Hepatocyte (in vitro differentiated cells): ENCODE measurements around the gene AHNAK. TPM values are rescaled to one million over a fixed set of nuclear protein-coding genes. Genes with fewer than 3 reads are reported as not detected.
A peak's percentile ranks its signal among the peaks of the same experiment; 100 is the strongest.

Source experiments
- DNase-seq: peaks from one replicate; pipeline ENCODE4 v3.0.0-alpha.2; 2016; ENCODE audit warnings: low spot score
- H2AFZ ChIP-seq: fragments of 200-600 bp; sonication (generic); 2 replicates; pipeline ENCODE4 v1.6.0; 2016; ENCODE audit warnings: antibody characterized with exemption, mild to moderate bottlenecking
- H3K27ac ChIP-seq: fragments of 200-600 bp; sonication (generic); 2 replicates; pipeline ENCODE4 v1.5.1; 2016; ENCODE audit warnings: mild to moderate bottlenecking
- H3K27me3 ChIP-seq: fragments of 200-600 bp; sonication (generic); 2 replicates; pipeline ENCODE4 v1.6.1; 2016
- H3K36me3 ChIP-seq: fragments of 200-600 bp; sonication (generic); replicated peaks from 2 replicates; pipeline ENCODE4 v1.5.1; 2016; ENCODE audit warnings: low read depth; ENCODE audit not compliant: insufficient read depth
- H3K4me1 ChIP-seq: fragments of 200-600 bp; sonication (generic); 2 replicates; pipeline ENCODE4 v1.5.1; 2016; ENCODE audit warnings: mild to moderate bottlenecking, moderate library complexity; ENCODE audit not compliant: insufficient read depth
- H3K4me2 ChIP-seq: fragments of 200-600 bp; sonication (generic); 2 replicates; pipeline ENCODE4 v1.6.0; 2016
- H3K4me3 ChIP-seq: fragments of 200-600 bp; sonication (generic); 2 replicates; pipeline ENCODE4 v1.5.1; 2016; ENCODE audit warnings: mild to moderate bottlenecking
- H3K79me2 ChIP-seq: fragments of 200-600 bp; sonication (generic); 2 replicates; pipeline ENCODE4 v1.6.0; 2017; ENCODE audit warnings: mild to moderate bottlenecking
- H3K9me2 ChIP-seq: fragments of 200-600 bp; sonication (generic); replicated peaks from 2 replicates; pipeline ENCODE4 v1.6.0; 2017; ENCODE audit warnings: mild to moderate bottlenecking; ENCODE audit not compliant: insufficient read depth
- H3K9me3 ChIP-seq: fragments of 200-600 bp; sonication (generic); 2 replicates; pipeline ENCODE4 v1.5.1; 2016; ENCODE audit warnings: low read depth, mild to moderate bottlenecking
- H4K20me1 ChIP-seq: fragments of 200-600 bp; sonication (generic); 2 replicates; pipeline ENCODE4 v1.6.0; 2016; ENCODE audit warnings: mild to moderate bottlenecking; ENCODE audit not compliant: insufficient read depth, poor library complexity, severe bottlenecking
- EZH2 ChIP-seq: fragments of 200-600 bp; sonication (generic); IDR thresholded peaks from 2 replicates; pipeline ENCODE4 v1.6.1; 2016; ENCODE audit warnings: antibody characterized with exemption, mild to moderate bottlenecking, borderline replicate concordance
- EZH2phosphoT487 ChIP-seq: fragments of 200-600 bp; sonication (generic); IDR thresholded peaks from one replicate; pipeline ENCODE4 v1.6.1; 2018; ENCODE audit warnings: antibody characterized with exemption, mild to moderate bottlenecking, low read depth, moderate library complexity; ENCODE audit not compliant: unreplicated experiment, severe bottlenecking
- WGBS: methylation state at CpG from one replicate; pipeline ENCODE4 v1.1.6; 2016; ENCODE audit warnings: low lambda C conversion rate; ENCODE audit errors: missing lambda C conversion rate; 5-methylcytosine and 5-hydroxymethylcytosine counted together
- polyA plus RNA-seq: library from polyadenylated mRNA; unstranded; fragments of >200 nt; fragmentation: Nextera tagmentation; extraction: Ambion mirVana; gene quantifications from 2 replicates; pipeline ENCODE4 v1.2.1, GENCODE V29; 2016
- total RNA-seq: library from RNA; depleted of rRNA; stranded (reverse); fragments of >200 nt; gene quantifications from 2 replicates; pipeline ENCODE4 v1.2.3, GENCODE V29; 2014
- TF ChIP-seq, protein P1 (sequence below): fragments of 200-600 bp; sonication (generic); IDR thresholded peaks from 2 replicates; pipeline ENCODE4 v1.5.1; 2016; ENCODE audit warnings: antibody characterized with exemption, mild to moderate bottlenecking; ENCODE audit not compliant: poor library complexity

AHNAK gene
- total and polyA plus RNA-seq, 2 experiments from 2014 or later = 47.6 to 237 TPM

DNA sequence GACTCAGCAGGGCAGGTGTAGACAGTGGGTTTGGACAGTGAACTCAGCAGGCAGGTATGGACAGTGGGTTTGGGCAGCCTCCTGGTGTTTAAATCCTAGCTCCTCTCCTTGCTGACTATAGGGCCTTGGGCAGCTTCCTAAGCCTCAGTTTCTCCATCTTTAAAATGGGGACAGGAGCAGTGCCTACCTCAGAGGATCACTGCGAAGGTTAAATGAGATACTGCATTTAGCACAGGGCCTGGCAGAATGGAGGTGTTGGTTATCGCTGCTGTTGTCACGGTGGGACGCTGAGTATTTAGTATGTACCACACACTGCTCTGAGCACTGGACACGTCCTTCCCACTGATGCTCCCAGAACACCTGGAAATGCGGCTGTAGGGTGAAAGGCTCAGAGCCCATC, 142.2 kb downstream of the AHNAK start:
- TF ChIP-seq EZH2phosphoT487 = no peak
- TF ChIP-seq EZH2 = no peak
- TF ChIP-seq, protein P1, sequence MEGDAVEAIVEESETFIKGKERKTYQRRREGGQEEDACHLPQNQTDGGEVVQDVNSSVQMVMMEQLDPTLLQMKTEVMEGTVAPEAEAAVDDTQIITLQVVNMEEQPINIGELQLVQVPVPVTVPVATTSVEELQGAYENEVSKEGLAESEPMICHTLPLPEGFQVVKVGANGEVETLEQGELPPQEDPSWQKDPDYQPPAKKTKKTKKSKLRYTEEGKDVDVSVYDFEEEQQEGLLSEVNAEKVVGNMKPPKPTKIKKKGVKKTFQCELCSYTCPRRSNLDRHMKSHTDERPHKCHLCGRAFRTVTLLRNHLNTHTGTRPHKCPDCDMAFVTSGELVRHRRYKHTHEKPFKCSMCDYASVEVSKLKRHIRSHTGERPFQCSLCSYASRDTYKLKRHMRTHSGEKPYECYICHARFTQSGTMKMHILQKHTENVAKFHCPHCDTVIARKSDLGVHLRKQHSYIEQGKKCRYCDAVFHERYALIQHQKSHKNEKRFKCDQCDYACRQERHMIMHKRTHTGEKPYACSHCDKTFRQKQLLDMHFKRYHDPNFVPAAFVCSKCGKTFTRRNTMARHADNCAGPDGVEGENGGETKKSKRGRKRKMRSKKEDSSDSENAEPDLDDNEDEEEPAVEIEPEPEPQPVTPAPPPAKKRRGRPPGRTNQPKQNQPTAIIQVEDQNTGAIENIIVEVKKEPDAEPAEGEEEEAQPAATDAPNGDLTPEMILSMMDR = no peak
- Histone ChIP-seq H3K4me1 (peaks cover 27% of the 10 kb centered on the region), H3K36me3 (no peaks in the 10 kb centered on the region), H3K27ac (no peak overlapping the region), H3K4me2 (no peak overlapping the region), H3K4me3 (no peak overlapping the region), H3K27me3 (no peaks in the 10 kb centered on the region), H4K20me1 (no peaks in the 10 kb centered on the region), H3K9me3 (no peaks in the 10 kb centered on the region), H3K79me2 (no peaks in the 10 kb centered on the region), H3K9me2 (no peaks in the 10 kb centered on the region), H2AFZ (no peak overlapping the region)
- WGBS = 98% methylated on average over 6 of the region's 6 CpGs
- DNase-seq = no peak

DNA sequence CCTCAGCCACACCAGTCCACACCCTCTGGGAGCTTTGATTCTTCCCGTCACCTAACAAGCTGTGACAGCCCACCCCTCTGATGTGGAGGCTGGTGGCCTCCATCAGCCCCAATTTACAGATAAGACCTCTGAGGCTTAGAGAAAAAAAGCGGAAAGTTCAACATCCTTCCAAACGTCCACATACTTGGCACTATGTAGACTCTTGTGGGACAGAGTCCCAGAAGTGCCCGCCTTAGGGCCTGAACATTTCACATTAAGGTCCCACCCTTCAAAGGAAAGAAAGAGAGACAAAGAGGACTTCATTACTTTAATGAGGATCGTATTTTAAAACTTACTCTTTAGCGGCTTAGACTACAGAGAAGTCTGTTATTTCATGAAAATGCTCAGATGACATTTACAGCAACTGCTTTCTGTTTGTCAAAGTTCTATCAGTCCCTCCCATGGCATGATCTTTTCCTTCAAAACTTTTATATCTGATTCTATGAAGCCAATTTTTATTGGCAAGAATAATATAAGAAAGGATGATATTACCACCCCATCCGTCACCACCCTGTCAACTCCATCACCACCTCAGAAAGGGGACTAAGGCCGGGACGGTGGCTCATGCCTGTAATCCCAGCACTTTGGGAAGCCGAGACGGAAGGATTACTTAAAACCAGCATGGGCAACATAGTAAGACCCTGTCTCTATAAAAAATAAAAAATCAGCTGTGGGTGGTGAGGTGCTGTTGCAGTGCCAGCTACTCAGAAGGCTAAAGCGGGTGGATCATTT, 143.5 kb downstream of the AHNAK start:
- peak overlapping the region; percentile 51 for H3K27ac ChIP-seq
- H2AFZ ChIP-seq = no peak overlapping the region
- no peaks in the 10 kb centered on the region for H4K20me1 ChIP-seq
- H3K36me3 ChIP-seq = no peaks in the 10 kb centered on the region
- H3K9me2 ChIP-seq = no peaks in the 10 kb centered on the region
- peaks cover 39% of the 10 kb centered on the region for H3K4me1 ChIP-seq
- DNase-seq = no peak
- no peaks in the 10 kb centered on the region for H3K27me3 ChIP-seq
- WGBS = 59% methylated on average over 12 of the region's 12 CpGs
- no peaks in the 10 kb centered on the region for H3K9me3 ChIP-seq
- no peak overlapping the region for H3K4me2 ChIP-seq
- no peaks in the 10 kb centered on the region for H3K79me2 ChIP-seq
- TF ChIP-seq EZH2phosphoT487 = no peak
- TF ChIP-seq, protein P1 = no peak
- no peak for TF ChIP-seq EZH2
- no peak overlapping the region for H3K4me3 ChIP-seq

DNA sequence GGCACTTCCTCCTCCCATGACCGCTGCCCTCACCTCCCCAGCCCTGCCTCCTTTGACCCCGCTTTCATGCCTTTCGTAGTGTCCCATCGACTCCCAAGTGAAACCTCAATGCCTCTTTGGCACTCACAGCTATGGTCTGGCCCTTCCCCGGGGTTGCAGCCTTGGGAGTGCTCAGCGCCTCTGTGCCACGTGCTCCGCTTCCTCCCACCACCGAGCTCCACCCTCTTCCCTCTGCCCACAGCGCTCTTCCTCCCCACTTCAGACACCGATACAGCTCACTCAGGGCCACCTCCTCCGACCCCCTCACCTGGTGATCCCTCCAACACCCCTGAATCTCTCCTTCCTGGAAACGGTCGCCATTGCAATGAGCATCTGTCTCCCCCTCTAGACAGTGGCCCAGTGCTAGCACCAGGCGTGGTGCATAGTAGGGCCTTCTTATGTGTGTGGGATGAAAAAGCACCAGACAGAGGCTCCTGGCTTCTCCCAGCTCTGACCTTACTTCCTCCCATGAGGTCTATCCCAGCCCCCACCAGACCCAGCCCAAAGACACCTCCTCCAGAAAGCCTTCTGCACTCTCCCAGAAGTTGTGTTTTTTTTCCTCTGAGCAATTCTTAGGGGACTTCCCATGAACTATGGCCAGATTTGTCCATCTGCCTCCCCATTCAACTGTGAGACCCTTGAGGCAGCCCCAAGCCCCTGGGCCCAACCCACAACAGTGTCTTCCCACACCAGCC, 144.2 kb downstream of the AHNAK start:
- DNase-seq = no peak
- no peak overlapping the region for H3K4me2 ChIP-seq
- H3K27ac ChIP-seq = no peak overlapping the region
- no peak overlapping the region for H2AFZ ChIP-seq
- H3K9me2 ChIP-seq = no peaks in the 10 kb centered on the region
- H3K79me2 ChIP-seq = no peaks in the 10 kb centered on the region
- WGBS = 88% methylated on average over 15 of the region's 15 CpGs
- H3K36me3 ChIP-seq = no peaks in the 10 kb centered on the region
- no peaks in the 10 kb centered on the region for H4K20me1 ChIP-seq
- H3K9me3 ChIP-seq = no peaks in the 10 kb centered on the region
- TF ChIP-seq, protein P1 = no peak
- TF ChIP-seq EZH2 (no peak), EZH2phosphoT487 (no peak)
- no peaks in the 10 kb centered on the region for H3K27me3 ChIP-seq
- no peak overlapping the region for H3K4me3 ChIP-seq
- H3K4me1 ChIP-seq = peaks cover 45% of the 10 kb centered on the region
